22Rv1 (cell line): Measurements from ENCODE around the gene VASP.

Source experiments
- H3K27ac ChIP-seq: fragments of 450-650 bp; 2 replicates; pipeline ENCODE4 v1.5.1; 2017
- ZFX ChIP-seq: fragments of 450-650 bp; IDR thresholded peaks from 2 replicates; pipeline ENCODE4 v1.6.1; 2017; ENCODE audit warnings: antibody characterized with exemption, borderline replicate concordance
- TF ChIP-seq, protein P1 (sequence below): fragments of 450-650 bp; IDR thresholded peaks from 2 replicates; pipeline ENCODE4 v1.5.1; 2017; ENCODE audit warnings: mild to moderate bottlenecking

The VASP gene

DNA sequence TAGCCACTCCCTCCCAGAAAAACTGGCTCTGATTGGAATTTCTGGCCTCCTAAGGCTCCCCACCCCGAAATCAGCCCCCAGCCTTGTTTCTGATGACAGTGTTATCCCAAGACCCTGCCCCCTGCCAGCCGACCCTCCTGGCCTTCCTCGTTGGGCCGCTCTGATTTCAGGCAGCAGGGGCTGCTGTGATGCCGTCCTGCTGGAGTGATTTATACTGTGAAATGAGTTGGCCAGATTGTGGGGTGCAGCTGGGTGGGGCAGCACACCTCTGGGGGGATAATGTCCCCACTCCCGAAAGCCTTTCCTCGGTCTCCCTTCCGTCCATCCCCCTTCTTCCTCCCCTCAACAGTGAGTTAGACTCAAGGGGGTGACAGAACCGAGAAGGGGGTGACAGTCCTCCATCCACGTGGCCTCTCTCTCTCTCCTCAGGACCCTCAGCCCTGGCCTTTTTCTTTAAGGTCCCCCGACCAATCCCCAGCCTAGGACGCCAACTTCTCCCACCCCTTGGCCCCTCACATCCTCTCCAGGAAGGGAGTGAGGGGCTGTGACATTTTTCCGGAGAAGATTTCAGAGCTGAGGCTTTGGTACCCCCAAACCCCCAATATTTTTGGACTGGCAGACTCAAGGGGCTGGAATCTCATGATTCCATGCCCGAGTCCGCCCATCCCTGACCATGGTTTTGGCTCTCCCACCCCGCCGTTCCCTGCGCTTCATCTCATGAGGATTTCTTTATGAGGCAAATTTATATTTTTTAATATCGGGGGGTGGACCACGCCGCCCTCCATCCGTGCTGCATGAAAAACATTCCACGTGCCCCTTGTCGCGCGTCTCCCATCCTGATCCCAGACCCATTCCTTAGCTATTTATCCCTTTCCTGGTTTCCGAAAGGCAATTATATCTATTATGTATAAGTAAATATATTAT is 33.3 kb upstream of the VASP start:
- no peak overlapping the region for H3K27ac ChIP-seq
- no peak for TF ChIP-seq ZFX
- TF ChIP-seq, protein P1, sequence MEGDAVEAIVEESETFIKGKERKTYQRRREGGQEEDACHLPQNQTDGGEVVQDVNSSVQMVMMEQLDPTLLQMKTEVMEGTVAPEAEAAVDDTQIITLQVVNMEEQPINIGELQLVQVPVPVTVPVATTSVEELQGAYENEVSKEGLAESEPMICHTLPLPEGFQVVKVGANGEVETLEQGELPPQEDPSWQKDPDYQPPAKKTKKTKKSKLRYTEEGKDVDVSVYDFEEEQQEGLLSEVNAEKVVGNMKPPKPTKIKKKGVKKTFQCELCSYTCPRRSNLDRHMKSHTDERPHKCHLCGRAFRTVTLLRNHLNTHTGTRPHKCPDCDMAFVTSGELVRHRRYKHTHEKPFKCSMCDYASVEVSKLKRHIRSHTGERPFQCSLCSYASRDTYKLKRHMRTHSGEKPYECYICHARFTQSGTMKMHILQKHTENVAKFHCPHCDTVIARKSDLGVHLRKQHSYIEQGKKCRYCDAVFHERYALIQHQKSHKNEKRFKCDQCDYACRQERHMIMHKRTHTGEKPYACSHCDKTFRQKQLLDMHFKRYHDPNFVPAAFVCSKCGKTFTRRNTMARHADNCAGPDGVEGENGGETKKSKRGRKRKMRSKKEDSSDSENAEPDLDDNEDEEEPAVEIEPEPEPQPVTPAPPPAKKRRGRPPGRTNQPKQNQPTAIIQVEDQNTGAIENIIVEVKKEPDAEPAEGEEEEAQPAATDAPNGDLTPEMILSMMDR, result no peak

DNA sequence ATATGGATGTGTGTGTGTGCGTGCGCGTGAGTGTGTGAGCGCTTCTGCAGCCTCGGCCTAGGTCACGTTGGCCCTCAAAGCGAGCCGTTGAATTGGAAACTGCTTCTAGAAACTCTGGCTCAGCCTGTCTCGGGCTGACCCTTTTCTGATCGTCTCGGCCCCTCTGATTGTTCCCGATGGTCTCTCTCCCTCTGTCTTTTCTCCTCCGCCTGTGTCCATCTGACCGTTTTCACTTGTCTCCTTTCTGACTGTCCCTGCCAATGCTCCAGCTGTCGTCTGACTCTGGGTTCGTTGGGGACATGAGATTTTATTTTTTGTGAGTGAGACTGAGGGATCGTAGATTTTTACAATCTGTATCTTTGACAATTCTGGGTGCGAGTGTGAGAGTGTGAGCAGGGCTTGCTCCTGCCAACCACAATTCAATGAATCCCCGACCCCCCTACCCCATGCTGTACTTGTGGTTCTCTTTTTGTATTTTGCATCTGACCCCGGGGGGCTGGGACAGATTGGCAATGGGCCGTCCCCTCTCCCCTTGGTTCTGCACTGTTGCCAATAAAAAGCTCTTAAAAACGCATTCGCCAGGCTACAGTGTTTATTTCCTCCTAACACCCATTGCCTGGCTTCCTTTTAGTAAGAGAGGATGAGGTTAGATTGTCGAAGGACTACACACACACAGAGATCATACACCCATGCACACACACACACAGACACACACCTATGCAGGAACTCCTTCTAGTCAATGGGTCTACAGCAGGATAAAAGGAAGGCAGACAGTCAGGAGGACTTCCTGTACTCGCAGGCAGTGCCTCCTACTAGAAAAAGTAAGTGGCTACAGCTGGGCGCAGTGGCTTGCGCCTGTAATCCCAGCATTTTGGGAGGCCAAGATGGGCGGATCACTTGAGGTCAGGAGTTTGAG is 32.4 kb upstream of the VASP start:
- TF ChIP-seq ZFX, result no peak
- TF ChIP-seq, protein P1, result no peak
- no peak overlapping the region for H3K27ac ChIP-seq

DNA sequence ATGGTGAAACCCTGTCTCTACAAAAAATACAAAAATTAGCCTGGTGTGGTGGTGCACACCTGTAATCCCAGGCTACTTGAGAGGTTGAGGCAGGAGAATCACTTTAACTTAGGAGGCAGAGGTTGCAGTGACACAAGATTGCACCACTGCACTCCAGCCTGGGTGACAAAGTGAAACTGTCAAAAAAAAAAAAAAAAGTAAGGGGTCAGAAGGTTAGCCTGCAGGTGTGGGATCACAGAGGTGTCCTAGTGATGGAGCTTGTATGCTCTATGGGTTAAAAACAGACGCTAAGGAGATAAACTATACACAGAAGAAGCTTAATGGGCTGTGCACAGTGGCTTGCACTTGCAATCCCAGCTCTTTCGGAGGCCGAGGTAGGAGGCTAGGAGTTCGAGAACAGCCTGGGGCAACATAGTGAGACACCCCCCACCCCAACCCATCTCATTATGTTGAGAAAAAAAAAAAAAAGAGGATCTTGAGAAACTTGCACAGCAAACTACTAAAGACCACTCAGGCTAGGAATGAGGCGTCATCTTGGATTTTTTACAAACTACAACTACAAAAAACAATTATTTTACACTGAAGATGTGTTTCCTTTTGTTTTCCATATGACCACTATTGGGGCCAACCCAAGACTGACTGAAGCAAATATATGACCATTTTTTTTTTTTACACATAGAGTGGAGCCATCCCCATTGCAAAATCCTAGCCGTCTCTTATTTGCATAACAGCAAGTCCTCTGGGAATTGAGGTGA is 31.6 kb upstream of the VASP start:
- H3K27ac ChIP-seq, result no peak overlapping the region
- no peak for TF ChIP-seq ZFX
- TF ChIP-seq, protein P1, result no peak

DNA sequence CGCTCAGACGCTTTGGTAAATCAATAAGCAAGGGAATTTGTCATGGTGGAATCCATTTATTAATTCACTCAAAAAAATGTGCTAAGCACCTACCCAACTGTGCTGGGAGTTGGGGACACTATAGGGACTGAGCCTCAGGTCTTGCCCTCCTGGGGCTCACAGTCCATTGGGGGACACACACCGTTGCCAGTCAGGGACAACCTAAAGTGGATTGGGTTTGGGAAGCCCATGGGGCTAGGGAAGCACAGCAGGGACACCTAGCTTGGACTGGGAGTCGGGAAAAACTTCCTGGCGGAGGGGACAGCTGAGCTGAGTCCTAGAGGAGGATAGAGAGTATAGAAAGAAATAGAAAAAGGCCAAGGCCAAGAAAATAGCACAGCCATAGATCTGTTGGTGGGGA is 31.0 kb upstream of the VASP start:
- TF ChIP-seq ZFX, result no peak
- TF ChIP-seq, protein P1, result no peak
- no peak overlapping the region for H3K27ac ChIP-seq

DNA sequence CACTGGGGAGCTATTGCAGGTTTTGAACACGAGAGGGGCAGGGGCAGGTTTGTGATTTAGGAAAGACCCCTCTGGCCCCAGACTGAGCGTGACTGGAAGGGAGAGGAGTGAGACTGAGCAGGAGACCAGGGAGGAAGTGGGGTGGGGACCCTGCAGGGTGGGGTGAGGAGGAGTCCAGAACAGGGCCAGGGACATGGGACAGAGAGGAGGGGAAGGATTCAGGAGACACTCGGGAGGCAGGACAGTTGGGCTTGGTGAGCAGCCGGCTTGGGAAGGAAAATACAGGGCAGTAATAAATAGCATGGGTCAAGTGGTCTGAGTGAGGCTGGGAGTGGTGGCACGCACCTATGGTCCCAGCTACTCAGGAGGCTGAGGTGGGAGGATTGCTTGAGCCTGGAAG is 30.1 kb upstream of the VASP start:
- H3K27ac ChIP-seq, result no peak overlapping the region; the same call in 1 of the 2 replicates
- TF ChIP-seq, protein P1, result no peak
- no peak for TF ChIP-seq ZFX

DNA sequence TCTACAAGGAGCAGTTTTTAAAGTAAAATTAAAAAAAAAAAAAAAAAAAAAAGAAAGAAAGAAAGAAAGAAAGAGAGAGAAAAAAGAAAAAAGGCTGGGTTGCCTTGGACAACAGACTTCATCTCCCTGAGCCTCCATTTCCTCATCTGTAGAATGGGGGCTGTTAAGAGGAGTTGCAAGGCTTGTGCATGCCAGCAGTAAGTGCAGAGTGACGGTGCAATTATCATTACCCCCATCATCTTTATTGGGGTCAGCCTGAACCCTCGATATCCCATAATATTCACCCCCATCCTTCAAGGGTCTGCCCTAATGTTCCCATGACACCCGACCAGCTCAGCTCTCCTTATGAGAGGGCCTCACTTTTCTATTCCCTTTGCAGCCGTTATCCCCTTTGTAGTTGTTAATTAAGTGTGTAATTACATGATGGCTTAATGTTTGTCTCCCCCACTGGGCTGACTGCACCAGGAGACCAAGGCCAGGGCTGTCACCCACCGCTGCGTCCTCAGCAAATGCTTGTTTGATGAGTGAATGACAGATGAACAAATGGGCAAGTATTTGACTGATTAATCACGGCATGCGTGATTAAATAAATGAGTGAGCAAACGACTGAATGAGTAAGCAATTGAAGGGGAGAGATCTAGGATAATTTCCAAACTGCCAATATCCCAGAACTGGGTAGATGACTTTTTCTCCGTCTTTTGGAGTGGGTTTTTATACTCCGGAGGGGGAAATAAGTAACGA is 29.4 kb upstream of the VASP start:
- no peak for TF ChIP-seq ZFX
- TF ChIP-seq, protein P1, result no peak
- peak overlapping the region; percentile 89 for H3K27ac ChIP-seq
